DND-41 (cell line): ENCODE measurements around the gene RAPGEF2.

Experiments used
- CTCF ChIP-seq: IDR thresholded peaks from 2 replicates; pipeline ENCODE4 v1.5.1; 2012; ENCODE audit warnings: borderline replicate concordance, low read length, moderate library complexity, mild to moderate bottlenecking; ENCODE audit not compliant: poor library complexity, severe bottlenecking; ENCODE audit errors: extremely low read depth
- EZH2 ChIP-seq: IDR thresholded peaks from 3 replicates; pipeline ENCODE4 v1.6.1; 2012; ENCODE audit warnings: borderline replicate concordance, low read depth, mild to moderate bottlenecking, moderate library complexity, low read length, inconsistent platforms; ENCODE audit not compliant: severe bottlenecking

GRCh38 chr4:159264057-159264456 is 161.2 kb downstream of the RAPGEF2 start:
- TF ChIP-seq CTCF (no peak), EZH2 (no peak)
